Activated CD8-positive, alpha-beta memory T cell treated with anti-CD3 and anti-CD28 coated beads for 36 hours (primary cell): ENCODE data around the gene BTBD8. TPM values are rescaled to one million over a fixed set of nuclear protein-coding genes. Genes with fewer than 3 reads are reported as not detected.

ENCODE experiments used
- CTCF ChIA-PET: fragments of 350-600 bp; sonication (Branson Sonifier 250); formaldehyde crosslinking; loops from one replicate; lab custom pipeline; 2021; ENCODE audit warnings: antibody characterized with exemption; lab: Charles Lee
- POLR2A ChIA-PET: fragments of 350-600 bp; sonication (Branson Sonifier 250); formaldehyde crosslinking; loops from one replicate; lab custom pipeline; 2021; ENCODE audit warnings: antibody characterized with exemption; lab: Charles Lee
- total RNA-seq, 2 experiments: library from RNA; stranded (reverse); gene quantifications; one replicate each; pipeline ENCODE4 v1.2.3, GENCODE V29; 2021

The BTBD8 gene
- total RNA-seq, 2 experiments from 2014 or later = 0.90 to 1.1 TPM

- POLR2A ChIA-PET = no interaction called here
- CTCF ChIA-PET = no interaction called here
Measured at GRCh38 chr1:92169214-92170005, 89.3 kb downstream of the BTBD8 start.

- POLR2A ChIA-PET = no interaction called here
- CTCF ChIA-PET = no interaction called here
Measured at GRCh38 chr1:92184632-92185031, 104.5 kb downstream of the BTBD8 start.

- ChIA-PET POLR2A (no interaction called here), CTCF (no interaction called here)
Measured at GRCh38 chr1:92186081-92186480, 105.9 kb downstream of the BTBD8 start.

- POLR2A ChIA-PET = no interaction called here
Measured at GRCh38 chr1:92188436-92189255, 108.5 kb downstream of the BTBD8 start.

GRCh38 chr1:92191726-92192125 lies 111.6 kb downstream of the BTBD8 start:
- POLR2A ChIA-PET = no interaction called here
- CTCF ChIA-PET = no interaction called here

More at GRCh38 chr1:92188436-92189255, 108.5 kb downstream of the BTBD8 start:
- CTCF ChIA-PET = interaction anchor here (1.2 kb wide), 1 partner anchor 10 kb away, joined by 3 read pairs; no protein-coding TSS in a partner anchor

GRCh38 chr1:92192246-92192645 lies 112.1 kb downstream of the BTBD8 start:
- CTCF ChIA-PET = no interaction called here
- POLR2A ChIA-PET = no interaction called here

GRCh38 chr1:92194511-92194910 lies 114.4 kb downstream of the BTBD8 start:
- POLR2A ChIA-PET = no interaction called here
- CTCF ChIA-PET = no interaction called here

GRCh38 chr1:92201973-92202372 lies 121.8 kb downstream of the BTBD8 start:
- ChIA-PET CTCF (no interaction called here), POLR2A (no interaction called here)

- ChIA-PET POLR2A (no interaction called here), CTCF (no interaction called here)
Measured at GRCh38 chr1:92203105-92203504, 123.0 kb downstream of the BTBD8 start.

GRCh38 chr1:92210701-92211100 lies 130.6 kb downstream of the BTBD8 start:
- CTCF ChIA-PET = no interaction called here

GRCh38 chr1:92211166-92211565 lies 131.0 kb downstream of the BTBD8 start:
- CTCF ChIA-PET = no interaction called here
- POLR2A ChIA-PET = no interaction called here

More at GRCh38 chr1:92210701-92211100, 130.6 kb downstream of the BTBD8 start:
- POLR2A ChIA-PET = no interaction called here

- POLR2A ChIA-PET = no interaction called here
- CTCF ChIA-PET = no interaction called here
Measured at GRCh38 chr1:92217721-92218120, 137.6 kb downstream of the BTBD8 start, which contains the start of gene C1orf146. Gene C1orf146 (plus strand): TSS chr1:92217915. CDS start chr1:92231421, 13,506 bp downstream.

- ChIA-PET CTCF (interaction anchor here (0.6 kb wide), 1 partner anchor 656 kb away, joined by 3 read pairs; no protein-coding TSS in a partner anchor), POLR2A (no interaction called here)
Measured at GRCh38 chr1:92218559-92218958, 138.4 kb downstream of the BTBD8 start.

GRCh38 chr1:92219028-92219427 lies 138.9 kb downstream of the BTBD8 start:
- ChIA-PET CTCF (interaction anchor here (0.5 to 0.6 kb wide), 2 partner anchors 228 to 656 kb away, joined by 3 to 4 read pairs; no protein-coding TSS in a partner anchor), POLR2A (no interaction called here)

- CTCF ChIA-PET = no interaction called here
- POLR2A ChIA-PET = no interaction called here
Measured at GRCh38 chr1:92228401-92228800, 148.3 kb downstream of the BTBD8 start.

- ChIA-PET POLR2A (no interaction called here), CTCF (interaction anchor here (0.6 kb wide), 1 partner anchor 68 kb away, joined by 3 read pairs; no protein-coding TSS in a partner anchor)
Measured at GRCh38 chr1:92230736-92231135, 150.6 kb downstream of the BTBD8 start.
